ENCODE results near the gene NBPF11.
"Not testable (repeated sequence)": the region's sequence is repeated elsewhere in the genome, so short reads cannot be mapped to it uniquely, and the experiment has no call there.

The NBPF11 gene

GRCh38 chr1:148151911-148152656 is at the start of gene NBPF11:
TSS of gene NBPF11 (minus strand) at chr1:148152281. CDS start at chr1:148127003, 25,278 bp downstream.
- peak; percentile 81 for DNase-seq (ENCODE audit: low spot score)

GRCh38 chr1:148197396-148197795 is 45.3 kb upstream of the NBPF11 start:
- DNase-seq (ENCODE audit: low spot score): not testable (repeated sequence)

GRCh38 chr1:148196949-148197348 is 44.9 kb upstream of the NBPF11 start:
- not testable (repeated sequence) for DNase-seq (ENCODE audit: low spot score)

- DNase-seq (ENCODE audit: low spot score): not testable (repeated sequence)
Measured at GRCh38 chr1:148195115-148195514, 43.0 kb upstream of the NBPF11 start.

GRCh38 chr1:148188768-148189167 is 36.7 kb upstream of the NBPF11 start:
- not testable (repeated sequence) for DNase-seq (ENCODE audit: low spot score)

- not testable (repeated sequence) for DNase-seq (ENCODE audit: low spot score)
Measured at GRCh38 chr1:148178682-148179081, 26.6 kb upstream of the NBPF11 start.

- DNase-seq (ENCODE audit: low spot score): not testable (repeated sequence)
Measured at GRCh38 chr1:148175414-148175813, 23.3 kb upstream of the NBPF11 start.

- not testable (repeated sequence) for DNase-seq (ENCODE audit: low spot score)
Measured at GRCh38 chr1:148171995-148172394, 19.9 kb upstream of the NBPF11 start.

GRCh38 chr1:148166558-148167492 is 14.7 kb upstream of the NBPF11 start:
- no peak for DNase-seq (ENCODE audit: low spot score)

- no peak for DNase-seq (ENCODE audit: low spot score)
Measured at GRCh38 chr1:148162363-148162762, 10.3 kb upstream of the NBPF11 start.

- DNase-seq (ENCODE audit: low spot score): no peak
Measured at GRCh38 chr1:148161053-148161901, 9.2 kb upstream of the NBPF11 start.

GRCh38 chr1:148160343-148161052 is 8.4 kb upstream of the NBPF11 start:
- DNase-seq (ENCODE audit: low spot score): no peak

- no peak for DNase-seq (ENCODE audit: low spot score)
Measured at GRCh38 chr1:148160048-148160342, 7.9 kb upstream of the NBPF11 start.

- DNase-seq (ENCODE audit: low spot score): no peak
Measured at GRCh38 chr1:148158341-148159003, 6.4 kb upstream of the NBPF11 start.

- not testable (repeated sequence) for DNase-seq (ENCODE audit: low spot score)
Measured at GRCh38 chr1:148157803-148158202, 5.7 kb upstream of the NBPF11 start.

- DNase-seq (ENCODE audit: low spot score): not testable (repeated sequence)
Measured at GRCh38 chr1:148155494-148156275, 3.6 kb upstream of the NBPF11 start.

GRCh38 chr1:148152795-148153194 is 714 bp upstream of the NBPF11 start:
- not testable (repeated sequence) for DNase-seq (ENCODE audit: low spot score)

- DNase-seq (ENCODE audit: low spot score): peak; percentile 15
Measured at GRCh38 chr1:148151371-148151819, 686 bp downstream of the NBPF11 start.

- not testable (repeated sequence) for DNase-seq (ENCODE audit: low spot score)
Measured at GRCh38 chr1:148150945-148151344, 1.1 kb downstream of the NBPF11 start.

GRCh38 chr1:148150014-148150413 is 2.1 kb downstream of the NBPF11 start:
- not testable (repeated sequence) for DNase-seq (ENCODE audit: low spot score)
